ENCODE data around the gene KRTAP13-3.

KRTAP13-3 gene, protein sequence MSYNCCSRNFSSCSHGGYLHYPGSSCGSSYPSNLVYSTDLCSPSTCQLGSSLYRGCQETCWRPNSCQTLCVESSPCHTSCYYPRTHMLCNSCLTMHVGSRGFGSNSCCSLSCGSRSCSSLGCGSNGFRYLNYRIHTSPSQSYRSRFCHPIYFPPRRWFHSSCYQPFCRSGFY

DNA sequence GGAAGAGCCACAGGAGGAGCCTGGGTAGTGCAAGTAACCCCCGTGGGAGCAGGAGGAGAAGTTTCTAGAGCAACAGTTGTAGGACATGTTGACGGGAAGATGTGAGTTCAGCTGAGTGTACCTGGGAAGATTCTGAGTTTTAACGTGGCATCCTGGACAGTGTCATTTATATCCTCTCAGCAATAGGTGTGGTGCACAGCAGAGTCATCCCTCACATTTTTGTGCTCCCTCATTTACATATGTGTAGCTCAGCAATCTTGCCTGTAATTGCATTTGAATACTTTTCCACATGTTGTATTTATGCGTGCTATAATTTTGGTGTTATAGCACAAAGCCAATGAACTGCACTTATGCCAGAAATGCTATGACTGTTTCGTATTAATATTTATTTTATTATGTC lies at the start of gene KRTAP13-3:
TSS of gene KRTAP13-3 (minus strand) at position 101 of the 400 bp plus-strand sequence. CDS start at position 87, 14 bp downstream.
- TF ChIP-seq, protein P1, sequence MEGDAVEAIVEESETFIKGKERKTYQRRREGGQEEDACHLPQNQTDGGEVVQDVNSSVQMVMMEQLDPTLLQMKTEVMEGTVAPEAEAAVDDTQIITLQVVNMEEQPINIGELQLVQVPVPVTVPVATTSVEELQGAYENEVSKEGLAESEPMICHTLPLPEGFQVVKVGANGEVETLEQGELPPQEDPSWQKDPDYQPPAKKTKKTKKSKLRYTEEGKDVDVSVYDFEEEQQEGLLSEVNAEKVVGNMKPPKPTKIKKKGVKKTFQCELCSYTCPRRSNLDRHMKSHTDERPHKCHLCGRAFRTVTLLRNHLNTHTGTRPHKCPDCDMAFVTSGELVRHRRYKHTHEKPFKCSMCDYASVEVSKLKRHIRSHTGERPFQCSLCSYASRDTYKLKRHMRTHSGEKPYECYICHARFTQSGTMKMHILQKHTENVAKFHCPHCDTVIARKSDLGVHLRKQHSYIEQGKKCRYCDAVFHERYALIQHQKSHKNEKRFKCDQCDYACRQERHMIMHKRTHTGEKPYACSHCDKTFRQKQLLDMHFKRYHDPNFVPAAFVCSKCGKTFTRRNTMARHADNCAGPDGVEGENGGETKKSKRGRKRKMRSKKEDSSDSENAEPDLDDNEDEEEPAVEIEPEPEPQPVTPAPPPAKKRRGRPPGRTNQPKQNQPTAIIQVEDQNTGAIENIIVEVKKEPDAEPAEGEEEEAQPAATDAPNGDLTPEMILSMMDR (IDR thresholded peaks at IDR 0.05; ENCODE audit: extremely low read depth, missing control alignments): no peak

GRCh38 chr21:30468900-30469714 lies 43.4 kb upstream of the KRTAP13-3 start:
- DNase-seq (ENCODE audit: low spot score): no peak
- TF ChIP-seq, protein P1 (IDR thresholded peaks at IDR 0.05; ENCODE audit: extremely low read depth, missing control alignments): no peak

More for the DNA sequence above, at the start of gene KRTAP13-3:
- no peak for DNase-seq (ENCODE audit: low spot score)

DNA sequence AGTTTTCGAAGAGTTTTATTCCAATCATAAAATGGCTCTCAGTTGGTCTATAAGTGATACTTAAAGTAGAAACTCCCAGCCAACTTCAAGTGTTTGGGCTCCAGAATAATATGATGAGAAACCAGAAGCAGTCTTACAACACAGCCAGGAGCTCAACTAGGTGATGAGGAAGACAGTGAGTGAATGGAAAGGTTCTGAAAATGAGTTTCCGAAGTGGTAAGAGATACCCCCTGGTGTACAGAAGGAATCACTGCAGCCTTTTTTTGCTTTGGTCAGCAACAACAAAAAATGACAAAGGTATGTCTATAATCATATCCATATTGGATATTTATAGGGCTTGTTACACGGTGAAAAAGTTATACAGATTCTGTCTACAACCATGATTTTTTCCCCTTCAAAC lies 38.0 kb upstream of the KRTAP13-3 start:
- TF ChIP-seq, protein P1 (IDR thresholded peaks at IDR 0.05; ENCODE audit: extremely low read depth, missing control alignments): no peak
- no peak for DNase-seq (ENCODE audit: low spot score)

- TF ChIP-seq, protein P1 (IDR thresholded peaks at IDR 0.05; ENCODE audit: extremely low read depth, missing control alignments): no peak
- DNase-seq (ENCODE audit: low spot score): no peak
These were observed 22.8 kb upstream of the KRTAP13-3 start for GRCh38 chr21:30448514-30448913.

DNA sequence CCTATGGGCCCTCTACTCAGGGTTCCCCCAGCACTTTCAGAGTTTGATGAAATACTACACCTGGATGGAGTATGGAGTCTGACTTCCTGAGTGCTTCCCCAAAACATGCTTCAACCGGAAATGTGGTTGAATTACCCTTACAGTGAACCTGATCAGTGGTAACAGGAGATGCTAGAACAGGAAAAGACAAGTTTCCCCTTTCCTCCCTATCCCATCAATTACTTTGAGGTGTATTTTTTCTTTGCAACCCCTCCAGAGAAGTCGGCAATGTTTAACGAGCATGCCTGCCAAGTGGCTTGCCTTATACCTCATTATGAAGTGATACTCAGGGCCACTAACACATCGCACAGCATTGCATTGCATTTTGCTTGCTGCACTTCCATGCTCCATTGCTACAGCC lies 21.3 kb upstream of the KRTAP13-3 start:
- no peak for DNase-seq (ENCODE audit: low spot score)

DNA sequence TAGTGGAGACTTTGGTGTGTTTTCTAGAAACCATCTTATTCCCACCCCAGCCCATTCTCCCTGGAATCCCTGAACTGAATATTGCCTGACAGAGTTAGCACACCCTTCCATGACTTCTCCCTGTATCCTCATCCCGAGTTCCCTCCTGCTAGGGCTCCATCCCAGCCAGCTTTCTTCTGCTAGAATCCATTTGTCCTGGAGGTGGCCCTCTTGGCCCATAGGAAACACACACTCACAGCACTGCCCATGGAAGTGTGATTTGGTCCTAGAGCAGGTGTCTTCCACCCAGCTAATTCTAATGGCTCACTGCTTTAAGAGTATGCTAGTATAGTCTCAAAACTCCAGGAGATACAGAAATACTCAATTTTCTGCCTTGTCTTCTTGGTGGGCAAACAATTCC lies 18.5 kb upstream of the KRTAP13-3 start:
- TF ChIP-seq, protein P1 (IDR thresholded peaks at IDR 0.05; ENCODE audit: extremely low read depth, missing control alignments): no peak

More for the DNA sequence above, 21.3 kb upstream of the KRTAP13-3 start:
- TF ChIP-seq, protein P1 (IDR thresholded peaks at IDR 0.05; ENCODE audit: extremely low read depth, missing control alignments): no peak

GRCh38 chr21:30443226-30443625 lies 17.5 kb upstream of the KRTAP13-3 start:
- TF ChIP-seq, protein P1 (IDR thresholded peaks at IDR 0.05; ENCODE audit: extremely low read depth, missing control alignments): no peak
- DNase-seq (ENCODE audit: low spot score): no peak

More for the DNA sequence above, 18.5 kb upstream of the KRTAP13-3 start:
- no peak for DNase-seq (ENCODE audit: low spot score)

All from GM20000 (cell line).